H1 (cell line): ENCODE measurements around the gene TAGLN2.

ENCODE experiments used
- CREB1 ChIP-seq: IDR thresholded peaks from 2 replicates; pipeline ENCODE4 v1.6.1; 2012; ENCODE audit warnings: inconsistent platforms
- RNF2 ChIP-seq: fragments of 200-900, 300-1000 bp; sonication (generic); IDR thresholded peaks from 2 replicates; pipeline ENCODE4 v1.7.1; 2016; ENCODE audit warnings: borderline replicate concordance, low read depth, mild to moderate bottlenecking, antibody characterized with exemption, low read length; ENCODE audit not compliant: poor library complexity, severe bottlenecking; ENCODE audit errors: missing control alignments
- TF ChIP-seq, protein P1 (sequence below), 3 experiments: IDR thresholded peaks; 1 replicate in 2 of 3; 2 replicates in 1 of 3; pipeline versions ENCODE4 v1.5.1 to v1.6.1; 2011; ENCODE audit warnings: low read length in 3 of 3, mild to moderate bottlenecking in 3 of 3, inconsistent platforms in 2 of 3, low read depth in 1 of 3, moderate library complexity in 1 of 3; ENCODE audit not compliant: insufficient read depth in 1 of 3; ENCODE audit errors: control extremely low read depth in 1 of 3

DNA sequence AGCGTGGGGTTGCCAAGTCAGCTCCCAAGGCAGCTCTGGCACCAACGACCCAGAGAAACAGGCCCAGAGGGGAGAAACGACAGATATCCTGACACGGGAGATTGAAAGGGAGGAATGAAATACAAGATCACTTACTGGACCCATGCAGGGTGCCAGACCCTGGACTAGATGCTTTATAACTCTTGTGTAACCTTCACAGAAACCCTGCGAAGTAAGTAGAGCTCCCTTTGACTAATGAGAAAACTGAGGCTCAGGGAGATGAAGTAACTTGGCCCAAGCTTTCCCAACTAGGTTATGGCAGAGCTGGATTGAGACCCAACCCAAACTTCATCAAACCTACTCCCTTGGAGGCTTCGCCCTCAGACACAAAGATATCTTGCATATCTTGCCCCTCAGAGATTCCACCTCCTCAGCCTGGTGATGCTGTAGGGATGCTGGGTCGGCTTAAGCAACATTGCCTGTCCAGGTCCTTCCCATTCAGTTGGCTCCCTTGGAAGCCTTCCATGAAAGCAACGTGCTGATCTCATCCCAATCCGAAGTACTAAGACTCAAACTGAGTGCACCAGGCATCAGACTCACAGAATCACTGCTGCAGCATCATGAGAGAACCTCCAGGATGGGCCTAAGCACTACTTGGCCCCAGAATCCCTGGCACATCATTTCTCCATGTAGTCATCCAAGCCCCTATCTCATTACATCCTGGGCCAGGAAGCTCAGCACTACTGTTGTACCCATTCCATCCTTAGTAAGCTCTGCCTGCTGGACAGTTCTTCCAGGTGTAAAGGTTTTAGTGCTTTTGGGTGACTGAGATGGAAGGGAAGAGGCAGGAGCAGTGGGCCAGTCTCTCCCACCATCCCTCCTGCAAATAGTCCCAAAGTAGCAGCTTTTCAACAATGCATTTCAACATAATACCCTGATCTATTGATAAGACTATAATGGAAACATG, 21.2 kb upstream of the TAGLN2 start:
- no peak for TF ChIP-seq CREB1
- TF ChIP-seq, protein P1, sequence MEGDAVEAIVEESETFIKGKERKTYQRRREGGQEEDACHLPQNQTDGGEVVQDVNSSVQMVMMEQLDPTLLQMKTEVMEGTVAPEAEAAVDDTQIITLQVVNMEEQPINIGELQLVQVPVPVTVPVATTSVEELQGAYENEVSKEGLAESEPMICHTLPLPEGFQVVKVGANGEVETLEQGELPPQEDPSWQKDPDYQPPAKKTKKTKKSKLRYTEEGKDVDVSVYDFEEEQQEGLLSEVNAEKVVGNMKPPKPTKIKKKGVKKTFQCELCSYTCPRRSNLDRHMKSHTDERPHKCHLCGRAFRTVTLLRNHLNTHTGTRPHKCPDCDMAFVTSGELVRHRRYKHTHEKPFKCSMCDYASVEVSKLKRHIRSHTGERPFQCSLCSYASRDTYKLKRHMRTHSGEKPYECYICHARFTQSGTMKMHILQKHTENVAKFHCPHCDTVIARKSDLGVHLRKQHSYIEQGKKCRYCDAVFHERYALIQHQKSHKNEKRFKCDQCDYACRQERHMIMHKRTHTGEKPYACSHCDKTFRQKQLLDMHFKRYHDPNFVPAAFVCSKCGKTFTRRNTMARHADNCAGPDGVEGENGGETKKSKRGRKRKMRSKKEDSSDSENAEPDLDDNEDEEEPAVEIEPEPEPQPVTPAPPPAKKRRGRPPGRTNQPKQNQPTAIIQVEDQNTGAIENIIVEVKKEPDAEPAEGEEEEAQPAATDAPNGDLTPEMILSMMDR (IDR thresholded peaks at IDR 0.05; ENCODE audit: control extremely low read depth in 1 of 3, insufficient read depth in 1 of 3, low read depth in 1 of 3, low read length in 3 of 3), result no peak
- no peak for TF ChIP-seq RNF2
